Prostate gland (tissue), 2 donors: ENCODE results near the gene ARHGAP24. TPM values are rescaled to one million over a fixed set of nuclear protein-coding genes. Genes with fewer than 3 reads are reported as not detected.

ENCODE experiments used
- DNase-seq: peaks from one replicate; pipeline ENCODE4 v3.0.0-alpha.2; 2019; ENCODE audit warnings: low spot score
- H3K27ac ChIP-seq, 2 donors: fragments of 200-600 bp; sonication (generic); 2 replicates each; pipeline ENCODE4 v1.5.1; 2017 to 2019
- H3K27me3 ChIP-seq: fragments of 200-600 bp; sonication (generic); replicated peaks from 2 replicates; pipeline ENCODE4 v1.5.1; 2019; ENCODE audit not compliant: insufficient read depth
- H3K36me3 ChIP-seq, 2 donors: fragments of 200-600 bp; sonication (generic); 1 replicate in 1 of 2; 2 replicates in 1 of 2; pipeline versions ENCODE4 v1.5.1 to v1.8.1; 2017 to 2019
- H3K4me1 ChIP-seq: fragments of 200-600 bp; sonication (generic); replicated peaks from 2 replicates; pipeline ENCODE4 v1.5.1; 2019
- H3K4me3 ChIP-seq, 2 donors: fragments of 200-600 bp; sonication (generic); 2 replicates each; pipeline ENCODE4 v1.5.1; 2017 to 2019
- H3K9me3 ChIP-seq: fragments of 200-600 bp; sonication (generic); 2 replicates; pipeline ENCODE4 v1.5.1; 2017
- CTCF ChIP-seq, 4 experiments: fragments of 200-600 bp in 2 of 4; fragments of 450-650 bp in 2 of 4; sonication (generic) in 2 of 4; IDR thresholded peaks; 1 replicate in 3 of 4; 2 replicates in 1 of 4; pipeline ENCODE4 v1.5.1; 2016 to 2019; ENCODE audit warnings: antibody characterized with exemption in 4 of 4, mild to moderate bottlenecking in 2 of 4, moderate library complexity in 2 of 4
- POLR2A ChIP-seq: fragments of 450-650 bp; IDR thresholded peaks from one replicate; pipeline ENCODE4 v1.6.1; 2016; ENCODE audit warnings: antibody characterized with exemption, mild to moderate bottlenecking
- POLR2AphosphoS5 ChIP-seq: sonication (generic); formaldehyde crosslinking; IDR thresholded peaks from one replicate; pipeline ENCODE4 v1.6.1; 2017; ENCODE audit warnings: antibody characterized with exemption
- WGBS: methylation state at CpG from one replicate; pipeline ENCODE4 v1.1.5; 2018; 5-methylcytosine and 5-hydroxymethylcytosine counted together
- intact Hi-C: fragments of 100-400 bp; cut with DNase I; formaldehyde crosslinking; loops from one replicate; pipeline ENCODE4 v1.14.2; 2022
- total RNA-seq, 2 donors: library from RNA; depleted of rRNA; stranded (reverse); fragments of >200 nt; gene quantifications; one replicate each; pipeline ENCODE4 v1.1.0, GENCODE V29; 2016

Gene ARHGAP24
- total RNA-seq, 2 donors from 2014 or later = 6.7 to 7.4 TPM

GRCh38 chr4:85587952-85588351, 113.0 kb downstream of the ARHGAP24 start:
- Histone ChIP-seq H3K4me3 (no peak overlapping the region), H3K27ac (no peak overlapping the region), H3K36me3 (no peaks in the 10 kb centered on the region), H3K9me3 (no peaks in the 10 kb centered on the region), H3K4me1 (no peaks in the 10 kb centered on the region), H3K27me3 (no peaks in the 10 kb centered on the region)
- intact Hi-C loops = no loop called here
- DNase-seq = no peak
- WGBS = 69% methylated on average over 1 of the region's 1 CpG
- TF ChIP-seq CTCF (IDR thresholded peaks at IDR 0.05) (no peak), POLR2A (no peak), POLR2AphosphoS5 (no peak)

GRCh38 chr4:85591406-85592098, 116.6 kb downstream of the ARHGAP24 start:
- H3K4me1 ChIP-seq = no peaks in the 10 kb centered on the region
- no peaks in the 10 kb centered on the region for H3K36me3 ChIP-seq
- H3K4me3 ChIP-seq = no peak overlapping the region
- H3K9me3 ChIP-seq = no peaks in the 10 kb centered on the region
- 91% methylated on average over 3 of the region's 3 CpGs for WGBS
- DNase-seq = no peak
- H3K27ac ChIP-seq = no peak overlapping the region
- no peaks in the 10 kb centered on the region for H3K27me3 ChIP-seq
- TF ChIP-seq POLR2A (no peak), CTCF (IDR thresholded peaks at IDR 0.05) (no peak), POLR2AphosphoS5 (no peak)
- intact Hi-C loops = no loop called here

GRCh38 chr4:85595098-85595775, 120.3 kb downstream of the ARHGAP24 start:
- Histone ChIP-seq H3K4me3 (no peak overlapping the region), H3K4me1 (no peaks in the 10 kb centered on the region), H3K27me3 (no peaks in the 10 kb centered on the region), H3K27ac (no peak overlapping the region), H3K9me3 (no peaks in the 10 kb centered on the region), H3K36me3 (no peaks in the 10 kb centered on the region)
- WGBS = 53% methylated on average over 6 of the region's 6 CpGs
- DNase-seq = no peak
- TF ChIP-seq POLR2A (no peak), POLR2AphosphoS5 (no peak), CTCF (IDR thresholded peaks at IDR 0.05) (no peak)
- intact Hi-C loops = no loop called here

- 17% methylated on average over 1 of the region's 1 CpG for WGBS
- no peak for DNase-seq
- Histone ChIP-seq H3K9me3 (no peaks in the 10 kb centered on the region), H3K36me3 (no peaks in the 10 kb centered on the region), H3K27me3 (no peaks in the 10 kb centered on the region), H3K27ac (no peak overlapping the region), H3K4me1 (no peaks in the 10 kb centered on the region), H3K4me3 (no peak overlapping the region)
- intact Hi-C loops = no loop called here
- no peak for TF ChIP-seq CTCF (IDR thresholded peaks at IDR 0.05)
- TF ChIP-seq POLR2AphosphoS5 = no peak
- no peak for TF ChIP-seq POLR2A
These were observed 121.0 kb downstream of the ARHGAP24 start for GRCh38 chr4:85595796-85596559.
